ENCODE results near the gene MYO5A.

The MYO5A gene

DNA sequence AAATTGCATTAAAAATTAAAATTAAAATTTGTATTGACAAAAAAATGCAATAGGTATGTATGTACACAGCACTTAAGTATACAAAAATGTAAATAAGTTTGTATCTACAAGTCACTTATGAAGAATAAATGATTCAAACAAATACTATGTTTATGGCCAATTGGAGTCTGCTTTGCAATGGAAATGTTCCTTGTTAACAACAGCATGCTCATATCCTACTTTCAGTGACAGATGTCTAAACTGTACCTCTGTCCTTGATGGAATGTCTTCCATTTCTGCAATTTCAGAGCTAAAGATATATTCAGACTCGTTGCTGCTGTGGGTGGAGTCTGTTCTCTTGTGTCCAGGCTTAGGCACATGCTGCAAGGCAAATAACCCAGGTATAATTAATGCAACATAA, 169.0 kb downstream of the MYO5A start:
- no peak overlapping the region for H3K4me3 ChIP-seq (ENCODE audit: low read depth, low read length)
- no peak for DNase-seq (ENCODE audit: low read depth)
- TF ChIP-seq, protein P1, sequence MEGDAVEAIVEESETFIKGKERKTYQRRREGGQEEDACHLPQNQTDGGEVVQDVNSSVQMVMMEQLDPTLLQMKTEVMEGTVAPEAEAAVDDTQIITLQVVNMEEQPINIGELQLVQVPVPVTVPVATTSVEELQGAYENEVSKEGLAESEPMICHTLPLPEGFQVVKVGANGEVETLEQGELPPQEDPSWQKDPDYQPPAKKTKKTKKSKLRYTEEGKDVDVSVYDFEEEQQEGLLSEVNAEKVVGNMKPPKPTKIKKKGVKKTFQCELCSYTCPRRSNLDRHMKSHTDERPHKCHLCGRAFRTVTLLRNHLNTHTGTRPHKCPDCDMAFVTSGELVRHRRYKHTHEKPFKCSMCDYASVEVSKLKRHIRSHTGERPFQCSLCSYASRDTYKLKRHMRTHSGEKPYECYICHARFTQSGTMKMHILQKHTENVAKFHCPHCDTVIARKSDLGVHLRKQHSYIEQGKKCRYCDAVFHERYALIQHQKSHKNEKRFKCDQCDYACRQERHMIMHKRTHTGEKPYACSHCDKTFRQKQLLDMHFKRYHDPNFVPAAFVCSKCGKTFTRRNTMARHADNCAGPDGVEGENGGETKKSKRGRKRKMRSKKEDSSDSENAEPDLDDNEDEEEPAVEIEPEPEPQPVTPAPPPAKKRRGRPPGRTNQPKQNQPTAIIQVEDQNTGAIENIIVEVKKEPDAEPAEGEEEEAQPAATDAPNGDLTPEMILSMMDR (IDR thresholded peaks at IDR 0.05; ENCODE audit: insufficient read depth, low read depth, low read length, missing control alignments): no peak

DNA sequence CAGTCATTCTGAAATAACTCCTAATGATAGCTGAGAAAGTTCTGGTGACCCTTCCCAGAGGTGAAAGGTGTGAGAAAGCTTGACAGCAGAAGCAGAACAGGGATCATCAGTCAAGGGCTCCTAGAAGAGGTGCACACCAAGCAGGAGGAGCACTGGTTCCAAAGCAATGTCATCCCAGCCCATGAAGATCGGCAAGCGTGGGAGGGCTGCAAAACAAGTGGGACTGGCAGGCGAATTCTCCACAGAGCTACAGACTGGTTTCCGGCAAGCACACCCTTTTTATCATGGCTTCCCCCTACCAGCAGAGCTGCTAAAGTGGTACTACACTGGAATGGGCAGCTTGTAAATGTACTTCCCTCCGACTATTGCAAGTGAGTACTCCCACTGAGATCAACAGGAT, 170.7 kb downstream of the MYO5A start:
- TF ChIP-seq, protein P1 (IDR thresholded peaks at IDR 0.05; ENCODE audit: insufficient read depth, low read depth, low read length, missing control alignments): no peak
- H3K4me3 ChIP-seq (ENCODE audit: low read depth, low read length): no peak overlapping the region
- DNase-seq (ENCODE audit: low read depth): no peak

- TF ChIP-seq, protein P1 (IDR thresholded peaks at IDR 0.05; ENCODE audit: insufficient read depth, low read depth, low read length, missing control alignments): no peak
- no peak for DNase-seq (ENCODE audit: low read depth)
- H3K4me3 ChIP-seq (ENCODE audit: low read depth, low read length): no peak overlapping the region
Measured at GRCh38 chr15:52352086-52352485, 176.6 kb downstream of the MYO5A start.

- no peak for DNase-seq (ENCODE audit: low read depth)
- TF ChIP-seq, protein P1 (IDR thresholded peaks at IDR 0.05; ENCODE audit: insufficient read depth, low read depth, low read length, missing control alignments): no peak
- H3K4me3 ChIP-seq (ENCODE audit: low read depth, low read length): no peak overlapping the region
Measured at GRCh38 chr15:52351206-52351908, 177.3 kb downstream of the MYO5A start.

DNA sequence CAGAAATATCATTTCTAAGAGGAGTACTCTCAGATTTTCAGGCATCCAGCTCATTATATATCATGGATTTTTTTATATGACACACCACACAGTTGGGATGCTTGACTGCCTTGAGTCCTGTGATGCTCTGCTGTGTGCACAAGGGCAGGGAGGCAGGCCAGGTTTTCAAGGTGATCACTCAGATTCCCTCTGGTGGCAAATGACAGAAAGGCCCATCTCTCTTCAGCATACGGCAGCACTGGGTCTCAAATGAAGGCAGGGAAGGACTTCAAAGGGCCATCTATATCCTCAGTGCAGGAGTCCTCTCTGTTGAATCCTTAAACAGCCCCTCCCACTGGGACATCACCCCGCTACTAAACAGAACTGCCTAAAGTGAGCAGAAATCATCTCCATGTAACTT, 178.3 kb downstream of the MYO5A start:
- TF ChIP-seq, protein P1 (IDR thresholded peaks at IDR 0.05; ENCODE audit: insufficient read depth, low read depth, low read length, missing control alignments): no peak
- H3K4me3 ChIP-seq (ENCODE audit: low read depth, low read length): no peak overlapping the region

GRCh38 chr15:52349052-52349700, 179.5 kb downstream of the MYO5A start:
- DNase-seq (ENCODE audit: low read depth): no peak
- no peak overlapping the region for H3K4me3 ChIP-seq (ENCODE audit: low read depth, low read length)

More for the DNA sequence above, 178.3 kb downstream of the MYO5A start:
- no peak for DNase-seq (ENCODE audit: low read depth)

More at GRCh38 chr15:52349052-52349700, 179.5 kb downstream of the MYO5A start:
- TF ChIP-seq, protein P1 (IDR thresholded peaks at IDR 0.05; ENCODE audit: insufficient read depth, low read depth, low read length, missing control alignments): no peak

All from GM12865 (cell line).